ENCODE measurements around the gene PRRG1.

GRCh38 chrX:37383313-37383712, 34.1 kb downstream of the PRRG1 start:
- TF ChIP-seq CTCF (conservative IDR thresholded peaks at IDR 0.05): no peak
- no peak for TF ChIP-seq EZH2 (IDR thresholded peaks at IDR 0.05; ENCODE audit: low read depth)
